Glutamatergic neuron (in vitro differentiated cells): ENCODE results near the gene CD70. TPM values are rescaled to one million over a fixed set of nuclear protein-coding genes. Genes with fewer than 3 reads are reported as not detected.

Experiments
- DNase-seq: peaks from one replicate; pipeline ENCODE4 v3.0.0; 2022
- H3K27ac Mint-ChIP-seq: one replicate; pipeline ENCODE4 v1.8.0; 2020; ENCODE audit warnings: mild to moderate bottlenecking, mixed read lengths, inconsistent platforms; ENCODE audit not compliant: unreplicated experiment
- H3K27me3 Mint-ChIP-seq: one replicate; pipeline ENCODE4 v1.8.0; 2020; ENCODE audit warnings: mild to moderate bottlenecking, moderate library complexity, mixed read lengths, inconsistent platforms; ENCODE audit not compliant: unreplicated experiment
- H3K36me3 Mint-ChIP-seq: one replicate; pipeline ENCODE4 v1.8.0; 2020; ENCODE audit warnings: mild to moderate bottlenecking, mixed read lengths, inconsistent platforms; ENCODE audit not compliant: unreplicated experiment
- H3K4me1 Mint-ChIP-seq: one replicate; pipeline ENCODE4 v1.8.0; 2020; ENCODE audit warnings: mild to moderate bottlenecking, low read depth, mixed read lengths, inconsistent platforms; ENCODE audit not compliant: unreplicated experiment
- H3K4me3 Mint-ChIP-seq: one replicate; pipeline ENCODE4 v1.8.0; 2020; ENCODE audit warnings: mild to moderate bottlenecking, mixed read lengths, inconsistent platforms; ENCODE audit not compliant: unreplicated experiment
- H3K9me3 Mint-ChIP-seq: one replicate; pipeline ENCODE4 v1.8.0; 2020; ENCODE audit warnings: mild to moderate bottlenecking, moderate library complexity, mixed read lengths, inconsistent platforms; ENCODE audit not compliant: unreplicated experiment
- total RNA-seq: library from RNA; stranded (reverse); fragmentation: NEBNext Ultra II Directional; extraction: Animal tissue kit (Norgen Biotek cat#: 25700); gene quantifications from one replicate; pipeline ENCODE4 v1.2.1, GENCODE V29; 2021; ENCODE audit not compliant: unreplicated experiment
- TF ChIP-seq, protein P1 (sequence below): fragments of 200-600 bp; sonication (generic); IDR thresholded peaks from one replicate; pipeline ENCODE4 v1.5.0; 2021; ENCODE audit not compliant: partially characterized antibody, unreplicated experiment

Gene CD70
- total RNA-seq, 1 donor from 2014 or later = 4.7 TPM

DNA sequence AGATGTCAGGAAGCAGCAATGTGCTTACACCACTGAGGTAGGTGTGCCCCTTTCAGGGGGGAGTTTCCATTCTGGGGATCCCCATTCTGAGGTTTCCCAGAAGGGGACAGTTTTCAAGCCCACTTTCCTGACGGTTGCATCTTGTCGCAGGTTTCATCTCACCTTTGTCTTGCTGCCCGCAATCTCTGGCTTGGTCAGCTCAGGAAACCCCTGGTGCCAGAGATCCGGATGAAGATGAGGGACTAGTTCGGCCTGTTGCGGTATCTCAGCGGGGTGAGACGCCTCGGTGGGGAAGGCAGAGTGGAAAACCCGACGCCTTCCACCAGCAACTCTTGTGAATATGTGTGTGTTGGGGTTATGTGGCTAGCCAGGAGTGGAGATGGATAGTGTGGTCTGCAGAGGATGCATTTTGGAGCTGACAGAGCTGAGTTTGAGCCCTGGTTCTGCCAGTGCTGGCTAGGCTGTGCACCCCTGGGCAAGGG is 47.0 kb downstream of the CD70 start:
- Mint-ChIP-seq H3K4me1 (no peaks in the 10 kb centered on the region), H3K27ac (no peak overlapping the region), H3K4me3 (no peak overlapping the region), H3K27me3 (no peaks in the 10 kb centered on the region), H3K9me3 (peaks cover 5% of the 10 kb centered on the region), H3K36me3 (peaks cover 5% of the 10 kb centered on the region)
- no peak for DNase-seq
- TF ChIP-seq, protein P1, sequence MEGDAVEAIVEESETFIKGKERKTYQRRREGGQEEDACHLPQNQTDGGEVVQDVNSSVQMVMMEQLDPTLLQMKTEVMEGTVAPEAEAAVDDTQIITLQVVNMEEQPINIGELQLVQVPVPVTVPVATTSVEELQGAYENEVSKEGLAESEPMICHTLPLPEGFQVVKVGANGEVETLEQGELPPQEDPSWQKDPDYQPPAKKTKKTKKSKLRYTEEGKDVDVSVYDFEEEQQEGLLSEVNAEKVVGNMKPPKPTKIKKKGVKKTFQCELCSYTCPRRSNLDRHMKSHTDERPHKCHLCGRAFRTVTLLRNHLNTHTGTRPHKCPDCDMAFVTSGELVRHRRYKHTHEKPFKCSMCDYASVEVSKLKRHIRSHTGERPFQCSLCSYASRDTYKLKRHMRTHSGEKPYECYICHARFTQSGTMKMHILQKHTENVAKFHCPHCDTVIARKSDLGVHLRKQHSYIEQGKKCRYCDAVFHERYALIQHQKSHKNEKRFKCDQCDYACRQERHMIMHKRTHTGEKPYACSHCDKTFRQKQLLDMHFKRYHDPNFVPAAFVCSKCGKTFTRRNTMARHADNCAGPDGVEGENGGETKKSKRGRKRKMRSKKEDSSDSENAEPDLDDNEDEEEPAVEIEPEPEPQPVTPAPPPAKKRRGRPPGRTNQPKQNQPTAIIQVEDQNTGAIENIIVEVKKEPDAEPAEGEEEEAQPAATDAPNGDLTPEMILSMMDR = no peak

DNA sequence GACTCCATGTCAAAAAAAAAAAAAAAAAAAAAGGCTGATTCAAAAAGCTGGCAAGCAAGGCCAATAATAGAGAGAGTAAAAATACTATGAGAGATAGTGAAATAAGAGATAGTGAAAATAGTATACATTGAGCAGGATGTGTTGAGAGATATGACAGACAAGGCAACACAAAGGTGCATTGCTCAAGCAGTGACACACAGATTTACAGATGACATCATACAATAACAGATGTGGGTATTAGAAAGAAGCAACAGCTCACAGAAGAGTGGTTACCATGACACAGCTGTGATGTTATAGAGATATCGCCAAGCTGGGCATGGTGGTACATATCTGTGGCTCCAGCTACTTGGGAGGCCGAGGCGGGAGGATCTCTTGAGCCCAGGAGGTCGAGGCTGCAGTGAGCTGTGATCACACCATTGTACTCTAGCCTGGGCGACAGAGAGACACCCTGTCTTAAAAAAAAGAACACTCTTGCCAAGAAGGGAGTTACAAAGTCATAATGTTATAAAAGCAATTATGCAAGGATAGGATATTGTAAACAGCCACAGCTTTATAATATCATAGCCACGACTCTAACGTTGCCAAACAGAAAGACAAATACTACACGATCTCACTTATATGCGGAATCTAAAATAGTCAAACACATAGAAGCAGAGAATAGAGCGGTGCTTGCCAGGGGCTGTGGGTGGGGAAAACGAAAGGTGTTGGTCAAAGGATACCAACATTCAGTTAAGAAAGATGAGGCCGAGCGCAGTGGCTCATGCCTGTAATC is 49.8 kb downstream of the CD70 start:
- TF ChIP-seq, protein P1 = no peak
- Mint-ChIP-seq H3K4me1 (no peaks in the 10 kb centered on the region), H3K36me3 (no peaks in the 10 kb centered on the region), H3K9me3 (peaks cover 4% of the 10 kb centered on the region), H3K27ac (no peak overlapping the region), H3K27me3 (no peaks in the 10 kb centered on the region), H3K4me3 (no peak overlapping the region)
- no peak for DNase-seq

DNA sequence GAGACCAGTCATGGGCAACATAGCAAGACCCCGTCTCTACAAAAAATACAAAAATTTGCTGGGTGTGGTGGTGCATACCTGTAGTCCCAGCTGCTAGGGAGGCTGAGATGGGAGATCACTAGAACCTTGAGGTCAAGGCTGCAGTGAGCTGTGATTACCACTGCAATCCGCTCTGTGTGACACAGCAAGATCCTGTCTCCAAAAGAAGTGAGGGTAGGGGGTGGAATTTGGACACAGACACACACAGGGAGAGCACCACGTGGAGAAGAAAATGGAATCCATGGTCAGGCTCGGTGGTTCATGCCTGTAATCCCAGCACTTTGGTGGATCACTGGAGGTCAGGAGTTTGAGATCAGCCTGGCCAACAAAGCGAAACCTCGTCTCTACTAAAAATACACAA is 51.4 kb downstream of the CD70 start:
- DNase-seq = no peak
- TF ChIP-seq, protein P1 = no peak
- H3K36me3 Mint-ChIP-seq = no peaks in the 10 kb centered on the region
- H3K4me3 Mint-ChIP-seq = no peak overlapping the region
- H3K27me3 Mint-ChIP-seq = no peaks in the 10 kb centered on the region
- no peak overlapping the region for H3K27ac Mint-ChIP-seq
- peaks cover 4% of the 10 kb centered on the region for H3K9me3 Mint-ChIP-seq
- no peaks in the 10 kb centered on the region for H3K4me1 Mint-ChIP-seq

Other genes starting within 250 kb of the CD70 start
- gene CLPP, start 229.6 kb downstream of the CD70 start, total RNA-seq = 97.3 TPM
- gene ALKBH7, start 218.4 kb downstream of the CD70 start, total RNA-seq = 66.8 TPM
- 2.3 TPM for gene PSPN, start 215.2 kb downstream of the CD70 start, total RNA-seq
- 56.0 TPM for gene GTF2F1, start 198.0 kb downstream of the CD70 start, total RNA-seq
- gene KHSRP, start 166.3 kb downstream of the CD70 start, total RNA-seq = 318 TPM
- 0.29 TPM for gene SLC25A41, start 157.4 kb downstream of the CD70 start, total RNA-seq
- 30.2 TPM for gene SLC25A23, start 131.4 kb downstream of the CD70 start, total RNA-seq
- not detected for gene CRB3, start 126.9 kb downstream of the CD70 start, total RNA-seq
- gene DENND1C, start 109.4 kb downstream of the CD70 start, total RNA-seq = not detected
- 225 TPM for gene TUBB4A, start 88.8 kb downstream of the CD70 start, total RNA-seq
- gene TNFSF9, start 60.1 kb downstream of the CD70 start, total RNA-seq = 6.9 TPM
- gene TNFSF14, start 79.0 kb upstream of the CD70 start, total RNA-seq = not detected
- gene C3, start 129.5 kb upstream of the CD70 start, total RNA-seq = 0.69 TPM
- 44.2 TPM for gene GPR108, start 146.4 kb upstream of the CD70 start, total RNA-seq
- 16.7 TPM for gene TRIP10, start 148.5 kb upstream of the CD70 start, total RNA-seq
- 0.32 TPM for gene SH2D3A, start 176.3 kb upstream of the CD70 start, total RNA-seq
- not detected for gene VAV1, start 181.6 kb upstream of the CD70 start, total RNA-seq